ENCODE results near the gene ZNF208.
"Not testable (repeated sequence)": the region's sequence is repeated elsewhere in the genome, so short reads cannot be mapped to it uniquely, and the experiment has no call there.

The ZNF208 gene

DNA sequence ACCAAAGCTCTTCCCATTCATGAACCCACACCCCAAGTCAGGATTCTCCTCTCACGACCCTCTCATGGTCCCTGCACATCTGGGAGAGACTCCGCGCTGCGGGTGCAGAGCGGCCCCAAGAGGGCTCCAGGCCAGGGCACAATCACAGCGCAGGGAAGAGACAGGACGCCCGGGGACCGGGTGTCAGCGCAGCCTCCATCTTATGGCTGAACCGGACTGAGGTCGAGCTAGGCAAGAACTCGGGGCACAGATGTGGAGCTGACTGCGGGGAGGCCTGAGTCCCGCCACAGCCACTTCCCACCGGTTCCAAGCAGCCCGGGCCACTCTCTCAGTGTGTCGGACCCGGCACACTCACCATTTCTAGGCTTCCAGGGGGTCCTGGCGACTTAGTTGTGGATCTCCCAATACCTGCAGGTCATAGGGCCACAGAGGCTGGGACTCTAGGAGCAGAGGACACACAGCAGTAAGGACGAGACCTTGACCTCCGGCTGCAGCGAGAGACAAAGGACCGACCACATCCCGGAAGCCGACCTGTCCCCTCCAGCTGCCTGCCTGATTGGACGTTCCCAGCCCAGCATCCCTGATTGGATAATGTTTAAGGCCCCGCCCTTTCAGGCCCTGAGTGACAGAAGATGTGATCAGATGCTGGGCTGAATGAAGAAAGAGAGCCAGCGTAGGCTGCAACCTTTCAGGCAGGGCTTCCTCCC is at the start of gene ZNF208:
TSS of gene ZNF208 (minus strand) at position 507 of the 707 bp plus-strand sequence. CDS start at position 358, 149 bp downstream.
- in situ Hi-C loops (cut with HindIII; ENCODE audit: low sequenced_read_pairs) = not testable (repeated sequence)

DNA sequence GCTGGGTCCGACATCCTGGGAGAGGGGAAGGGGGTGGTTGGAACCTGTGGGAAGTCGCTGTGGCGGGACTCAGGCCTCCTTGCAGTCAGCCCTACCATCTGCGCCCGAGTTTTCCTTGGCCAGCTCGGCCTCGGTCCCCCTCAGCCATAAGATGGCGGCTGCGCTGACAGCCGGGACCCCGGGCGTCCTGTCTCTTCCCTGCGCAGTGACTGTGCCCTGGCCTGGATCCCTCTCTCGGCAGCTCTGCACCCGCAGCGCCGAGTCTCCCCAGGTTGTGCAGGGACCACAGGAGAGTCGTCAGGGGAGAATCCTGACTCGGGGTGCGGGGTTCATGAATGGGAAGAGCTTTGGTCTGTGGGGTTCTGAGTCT is 41.9 kb upstream of the ZNF208 start:
- in situ Hi-C loops (cut with HindIII; ENCODE audit: low sequenced_read_pairs) = no loop called here

- in situ Hi-C loops (cut with HindIII; ENCODE audit: low sequenced_read_pairs) = not testable (repeated sequence)
Measured at GRCh38 chr19:22041151-22041550, 30.4 kb upstream of the ZNF208 start.

DNA sequence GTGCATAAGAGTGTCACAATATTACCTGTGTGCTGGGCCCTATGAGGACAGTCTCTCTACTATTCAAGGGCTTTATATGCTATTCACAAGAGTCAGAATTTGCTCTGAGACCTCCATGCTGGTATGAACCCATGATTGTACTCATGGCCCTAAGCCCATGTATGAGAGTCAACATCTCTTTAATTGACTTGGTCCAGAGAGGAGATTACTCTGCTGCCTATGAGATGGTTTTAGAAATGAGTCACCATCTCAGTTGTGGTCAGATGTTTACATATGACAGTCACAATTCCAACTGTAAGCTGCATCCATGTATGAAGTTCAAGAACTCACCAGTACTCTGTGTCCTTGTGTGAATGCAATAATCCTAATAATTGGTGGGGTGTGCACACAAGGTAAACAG is 19.9 kb upstream of the ZNF208 start:
- in situ Hi-C loops (cut with HindIII; ENCODE audit: low sequenced_read_pairs) = no loop called here

GRCh38 chr19:22026687-22027086 is 15.9 kb upstream of the ZNF208 start:
- in situ Hi-C loops (cut with HindIII; ENCODE audit: low sequenced_read_pairs) = no loop called here

GRCh38 chr19:22025539-22025938 is 14.8 kb upstream of the ZNF208 start:
- in situ Hi-C loops (cut with HindIII; ENCODE audit: low sequenced_read_pairs) = not testable (repeated sequence)

- in situ Hi-C loops (cut with HindIII; ENCODE audit: low sequenced_read_pairs) = no loop called here
Measured at GRCh38 chr19:21970466-21970865, 40.3 kb downstream of the ZNF208 start.

DNA sequence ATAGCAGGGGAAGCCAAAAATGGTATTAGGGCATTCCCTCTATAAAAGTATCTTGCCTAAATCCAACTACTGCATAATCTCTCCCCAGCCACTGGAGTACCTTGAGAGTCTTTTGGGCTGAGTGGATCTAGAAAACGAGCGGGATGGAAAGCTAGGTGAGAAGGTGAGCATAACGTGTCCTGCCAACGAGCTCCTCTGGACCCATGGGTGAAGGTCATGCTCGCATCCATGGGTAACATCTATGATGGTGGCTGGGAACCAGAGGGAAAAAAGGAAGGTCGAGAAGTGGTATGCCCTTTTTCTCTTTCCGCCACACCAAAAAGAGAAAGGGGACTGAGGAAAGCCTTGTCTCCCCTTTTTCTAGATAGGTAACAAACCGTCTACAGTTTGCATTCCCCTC is 63.0 kb downstream of the ZNF208 start:
- in situ Hi-C loops (cut with HindIII; ENCODE audit: low sequenced_read_pairs) = no loop called here

GRCh38 chr19:21940684-21941083 is 70.1 kb downstream of the ZNF208 start:
- in situ Hi-C loops (cut with HindIII; ENCODE audit: low sequenced_read_pairs) = no loop called here

DNA sequence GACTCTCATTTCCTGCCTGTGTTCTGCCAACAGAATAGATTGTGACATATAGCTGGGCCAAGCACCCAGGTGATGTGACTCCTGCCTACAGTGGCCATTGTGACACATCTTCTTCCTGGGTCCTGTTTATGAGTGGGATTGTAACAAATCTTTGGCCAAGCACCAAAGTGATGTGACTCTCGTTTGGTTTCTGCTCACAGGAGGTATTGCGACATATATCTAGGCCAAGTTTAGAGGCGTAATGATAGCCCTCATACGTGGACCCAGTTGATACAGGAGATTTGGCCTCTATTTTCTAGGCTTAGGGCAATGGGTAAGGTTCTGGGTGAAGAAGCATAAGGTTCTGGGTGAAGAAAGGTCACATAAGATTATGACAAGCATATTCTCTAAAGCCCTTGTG is 76.2 kb downstream of the ZNF208 start:
- in situ Hi-C loops (cut with HindIII; ENCODE audit: low sequenced_read_pairs) = no loop called here

DNA sequence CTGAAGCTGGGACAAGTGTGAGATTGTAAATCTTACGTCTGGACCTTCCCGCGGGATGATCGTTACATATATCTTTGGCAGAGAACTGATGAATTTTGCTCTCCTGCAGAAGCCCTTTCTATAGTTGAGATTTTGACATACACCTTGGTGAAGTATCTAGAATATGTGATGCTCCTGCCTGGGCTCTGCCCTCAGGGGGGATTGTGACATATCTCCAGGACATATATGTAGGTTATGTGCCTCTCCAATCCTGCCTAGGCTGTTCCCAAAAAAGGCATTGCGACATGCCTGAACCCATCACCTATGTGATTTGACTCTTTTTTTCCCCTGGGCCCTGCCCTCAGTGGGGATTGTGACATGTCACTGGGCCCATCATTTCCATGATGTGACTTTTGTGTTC is 76.6 kb downstream of the ZNF208 start:
- in situ Hi-C loops (cut with HindIII; ENCODE audit: low sequenced_read_pairs) = no loop called here

DNA sequence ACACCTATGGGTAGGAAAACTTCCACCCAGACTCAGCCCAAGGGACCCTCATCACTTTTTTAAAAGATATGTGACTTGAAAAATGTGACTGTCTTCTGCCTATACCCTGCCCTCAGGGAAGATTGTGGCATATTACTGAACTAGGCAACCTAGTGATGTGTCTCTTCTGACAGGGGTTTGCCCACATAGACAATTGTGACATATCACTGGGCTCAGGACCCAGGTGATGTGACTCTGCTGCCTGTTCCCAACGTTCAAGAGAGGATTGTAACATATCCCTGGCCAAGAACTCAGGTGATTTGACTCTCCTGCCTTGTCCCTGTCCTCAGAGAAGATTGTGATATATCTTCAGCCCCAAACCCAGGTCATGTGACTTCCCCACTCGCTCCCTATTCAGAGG is 88.5 kb downstream of the ZNF208 start:
- in situ Hi-C loops (cut with HindIII; ENCODE audit: low sequenced_read_pairs) = no loop called here

DNA sequence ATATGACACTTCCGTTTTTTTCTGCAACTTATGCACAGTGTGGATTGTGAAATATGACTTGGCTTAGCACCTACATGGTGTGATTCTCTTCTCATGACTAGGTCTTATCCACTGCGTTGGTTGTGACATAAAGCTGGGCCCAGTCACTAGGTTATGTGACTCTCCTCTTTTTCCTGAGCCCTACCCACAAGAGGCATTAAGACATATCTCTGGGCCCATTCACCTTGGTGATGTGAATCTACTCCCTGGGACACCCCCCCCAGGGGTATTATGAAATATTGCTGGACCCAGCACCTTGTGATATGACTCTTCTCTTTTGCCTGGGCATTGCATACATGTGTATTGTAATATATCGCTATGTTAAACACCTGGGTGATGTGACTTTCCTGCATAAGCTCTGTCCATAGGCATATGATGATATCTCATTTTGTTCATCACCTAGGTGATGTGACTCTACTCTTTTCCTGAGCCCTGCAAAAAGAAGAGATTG is 89.0 kb downstream of the ZNF208 start:
- in situ Hi-C loops (cut with HindIII; ENCODE audit: low sequenced_read_pairs) = no loop called here

DNA sequence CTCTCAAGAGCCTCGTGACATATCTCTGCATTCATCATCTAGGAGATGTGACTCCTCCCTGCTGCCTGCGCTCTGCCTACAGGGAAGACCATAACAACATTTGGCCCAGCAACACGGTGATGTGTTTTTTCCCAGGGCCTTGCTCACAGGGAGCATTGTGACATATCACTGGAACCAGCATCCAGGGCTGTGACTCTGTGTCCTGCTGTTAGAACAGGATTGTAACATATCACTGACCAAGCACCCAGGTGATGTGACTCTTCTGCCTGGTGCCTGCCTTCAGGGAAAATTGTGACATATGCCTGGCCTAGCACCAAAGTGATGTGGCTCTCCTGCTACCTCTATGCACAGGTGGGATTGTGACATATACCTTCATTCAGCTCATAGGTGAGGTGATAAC is 95.3 kb downstream of the ZNF208 start:
- in situ Hi-C loops (cut with HindIII; ENCODE audit: low sequenced_read_pairs) = no loop called here

DNA sequence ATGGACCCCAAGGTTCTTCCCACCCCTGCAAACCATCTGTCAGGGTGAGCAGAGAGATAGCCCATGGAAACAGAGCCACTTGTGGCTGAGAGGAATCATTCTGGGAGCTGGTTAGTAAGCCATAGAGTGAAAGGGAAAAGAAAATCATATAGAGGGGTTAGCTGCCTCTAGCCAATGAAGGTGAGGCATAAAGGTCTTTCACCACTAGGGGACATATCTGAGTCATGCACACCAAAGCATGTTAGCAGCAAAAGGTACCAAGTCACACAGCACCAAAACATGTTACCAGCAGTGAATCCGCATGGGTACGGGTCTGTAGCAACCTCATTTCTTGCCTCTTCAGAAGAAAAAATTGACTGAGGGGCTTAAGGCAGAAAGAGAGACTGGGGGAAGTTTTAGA is 98.1 kb downstream of the ZNF208 start:
- in situ Hi-C loops (cut with HindIII; ENCODE audit: low sequenced_read_pairs) = no loop called here

DNA sequence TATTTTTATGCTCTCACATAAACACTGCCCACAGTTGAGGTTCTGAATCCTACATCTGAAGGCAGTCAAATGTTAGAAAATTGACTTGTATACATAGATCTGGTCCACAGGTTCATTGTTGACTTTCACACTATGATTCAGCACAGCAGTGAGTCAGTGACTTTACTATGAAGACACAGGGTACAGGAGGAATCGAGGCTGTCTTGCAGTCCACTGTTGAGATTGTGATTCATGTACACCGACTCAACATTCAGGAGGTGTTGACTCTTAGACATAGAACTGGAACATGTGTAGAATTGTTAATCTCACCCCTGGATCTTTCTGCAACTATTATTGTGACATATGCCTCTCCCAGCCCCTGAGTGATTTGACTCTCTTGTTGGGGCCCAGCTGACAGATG is 100.4 kb downstream of the ZNF208 start:
- in situ Hi-C loops (cut with HindIII; ENCODE audit: low sequenced_read_pairs) = no loop called here

- in situ Hi-C loops (cut with HindIII; ENCODE audit: low sequenced_read_pairs) = no loop called here
Measured at GRCh38 chr19:21908066-21908465, 102.7 kb downstream of the ZNF208 start.

DNA sequence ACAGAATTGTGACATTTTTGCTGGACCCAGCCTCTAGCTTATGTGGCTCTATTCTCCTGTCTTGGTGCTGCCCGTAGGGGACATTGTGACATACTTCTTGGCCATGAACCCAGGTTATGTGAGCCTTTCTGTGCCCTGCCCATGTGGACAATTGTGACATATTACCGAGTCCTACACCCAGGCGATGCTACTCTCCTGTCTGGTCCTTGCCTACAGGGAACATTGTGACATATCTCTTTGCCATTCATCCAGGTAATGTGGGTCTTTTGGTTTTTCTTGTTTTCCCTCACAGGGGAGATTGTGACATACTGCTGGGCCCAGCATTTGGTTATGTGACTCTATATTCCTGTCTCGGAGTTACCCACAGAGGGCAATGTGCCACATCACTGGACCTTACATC is 103.2 kb downstream of the ZNF208 start:
- in situ Hi-C loops (cut with HindIII; ENCODE audit: low sequenced_read_pairs) = no loop called here

- in situ Hi-C loops (cut with HindIII; ENCODE audit: low sequenced_read_pairs) = no loop called here
Measured at GRCh38 chr19:21902571-21902970, 108.2 kb downstream of the ZNF208 start.

DNA sequence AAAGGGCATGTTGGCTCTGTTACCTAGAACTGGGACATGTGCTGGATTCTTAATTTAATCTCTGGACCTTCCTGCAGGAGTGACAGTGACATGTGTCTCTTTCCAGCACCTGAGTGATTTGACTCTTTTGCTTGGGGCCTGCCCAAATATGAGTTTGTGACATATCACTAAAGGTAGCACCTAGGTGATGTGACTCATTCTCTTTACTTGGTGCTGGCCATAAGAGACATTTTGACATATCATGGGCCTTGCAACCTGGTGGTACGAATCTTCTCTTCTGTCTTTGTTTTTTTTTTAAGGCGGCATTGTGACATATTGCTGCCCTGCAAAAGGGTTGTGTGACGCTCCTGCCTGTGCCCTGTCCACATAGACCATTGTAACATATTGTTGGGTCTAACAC is 108.9 kb downstream of the ZNF208 start:
- in situ Hi-C loops (cut with HindIII; ENCODE audit: low sequenced_read_pairs) = no loop called here

- in situ Hi-C loops (cut with HindIII; ENCODE audit: low sequenced_read_pairs) = no loop called here
Measured at GRCh38 chr19:21900401-21900800, 110.3 kb downstream of the ZNF208 start.

DNA sequence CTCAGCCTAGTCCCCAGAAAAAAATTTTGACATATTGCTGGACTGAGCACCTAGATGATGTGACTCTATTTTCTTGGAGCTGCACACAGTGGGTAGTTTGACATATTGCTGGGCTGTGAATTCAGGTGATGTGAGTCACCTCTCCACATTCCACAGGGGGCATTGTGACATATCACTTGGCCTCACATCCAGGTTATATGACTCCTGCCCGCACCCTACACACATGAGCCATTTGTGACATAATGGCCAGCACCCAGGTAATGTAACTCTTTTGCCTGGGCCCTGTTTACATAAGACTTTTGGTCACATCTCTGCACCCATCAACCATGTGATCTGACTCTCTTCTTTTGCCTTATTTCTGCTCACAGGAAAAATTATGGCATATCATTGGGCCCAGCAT is 119.7 kb downstream of the ZNF208 start:
- in situ Hi-C loops (cut with HindIII; ENCODE audit: low sequenced_read_pairs) = no loop called here

DNA sequence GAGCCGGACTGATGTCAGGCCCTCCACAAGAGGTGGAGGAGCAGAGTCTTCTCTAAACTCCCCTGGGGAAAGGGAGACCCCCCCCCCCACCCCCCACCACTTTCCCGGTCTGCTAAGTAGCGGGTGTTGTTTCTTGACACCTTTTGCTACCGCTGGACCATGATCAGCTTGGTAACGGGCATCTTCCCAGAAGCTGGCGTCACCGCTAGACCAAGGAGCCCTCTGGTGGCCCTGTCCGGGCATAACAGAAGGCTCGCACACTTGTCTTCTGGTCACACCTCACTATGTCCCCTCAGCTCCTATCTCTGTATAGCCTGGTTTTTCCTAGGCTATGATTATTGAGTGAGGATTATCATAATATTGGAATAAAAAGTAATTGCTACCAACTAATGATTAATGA is 120.7 kb downstream of the ZNF208 start:
- in situ Hi-C loops (cut with HindIII; ENCODE audit: low sequenced_read_pairs) = not testable (repeated sequence)
